Subcutaneous adipose tissue (tissue), 4 donors: ENCODE data around the gene ZNF407. TPM values are rescaled to one million over a fixed set of nuclear protein-coding genes. Genes with fewer than 3 reads are reported as not detected.

Source experiments
- CTCF ChIP-seq: fragments of 450-650 bp; IDR thresholded peaks from one replicate; pipeline ENCODE4 v1.5.1; 2016; ENCODE audit warnings: low read depth, mild to moderate bottlenecking, control low read depth, antibody characterized with exemption, moderate library complexity
- total RNA-seq, 4 donors: library from RNA; depleted of rRNA; stranded (reverse); fragments of >200 nt; gene quantifications; one replicate each; pipeline ENCODE4 v1.1.0, GENCODE V29; 2016

Gene ZNF407
- total RNA-seq, 4 donors from 2014 or later, result 16.0 to 24.3 (median 19.6) TPM

- no peak for TF ChIP-seq CTCF
These were observed 509.7 kb downstream of the ZNF407 start for GRCh38 chr18:75107196-75107930.

- TF ChIP-seq CTCF, result no peak
These were observed 510.2 kb downstream of the ZNF407 start for GRCh38 chr18:75107931-75108276.

- no peak for TF ChIP-seq CTCF
These were observed 511.1 kb downstream of the ZNF407 start for GRCh38 chr18:75108579-75109318.

- TF ChIP-seq CTCF, result no peak
These were observed 511.6 kb downstream of the ZNF407 start for GRCh38 chr18:75109319-75109691.

- no peak for TF ChIP-seq CTCF
These were observed 512.1 kb downstream of the ZNF407 start for GRCh38 chr18:75109819-75110218.

- TF ChIP-seq CTCF, result no peak
These were observed 512.6 kb downstream of the ZNF407 start for GRCh38 chr18:75110311-75110710.

- TF ChIP-seq CTCF, result no peak
These were observed 513.3 kb downstream of the ZNF407 start for GRCh38 chr18:75110846-75111415.
